Panc1 (cell line): Measurements from ENCODE around the gene SIVA1.

Experiments
- CTCF ChIP-seq: fragments of 450-650 bp; IDR thresholded peaks from 2 replicates; pipeline ENCODE4 v1.5.1; 2017; ENCODE audit warnings: mild to moderate bottlenecking
- POLR2AphosphoS5 ChIP-seq: IDR thresholded peaks from 2 replicates; pipeline ENCODE4 v1.6.1; 2012; ENCODE audit warnings: mild to moderate bottlenecking, low read depth, low read length, moderate library complexity
- TCF7L2 ChIP-seq: IDR thresholded peaks from 2 replicates; pipeline ENCODE4 v1.6.1; 2011; ENCODE audit warnings: mild to moderate bottlenecking, low read depth, low read length, inconsistent platforms

GRCh38 chr14:104806625-104807465 is 53.9 kb downstream of the SIVA1 start:
- TF ChIP-seq CTCF (no peak), POLR2AphosphoS5 (no peak), TCF7L2 (no peak)
